ENCODE data around the gene CLEC2L.

CLEC2L gene

DNA sequence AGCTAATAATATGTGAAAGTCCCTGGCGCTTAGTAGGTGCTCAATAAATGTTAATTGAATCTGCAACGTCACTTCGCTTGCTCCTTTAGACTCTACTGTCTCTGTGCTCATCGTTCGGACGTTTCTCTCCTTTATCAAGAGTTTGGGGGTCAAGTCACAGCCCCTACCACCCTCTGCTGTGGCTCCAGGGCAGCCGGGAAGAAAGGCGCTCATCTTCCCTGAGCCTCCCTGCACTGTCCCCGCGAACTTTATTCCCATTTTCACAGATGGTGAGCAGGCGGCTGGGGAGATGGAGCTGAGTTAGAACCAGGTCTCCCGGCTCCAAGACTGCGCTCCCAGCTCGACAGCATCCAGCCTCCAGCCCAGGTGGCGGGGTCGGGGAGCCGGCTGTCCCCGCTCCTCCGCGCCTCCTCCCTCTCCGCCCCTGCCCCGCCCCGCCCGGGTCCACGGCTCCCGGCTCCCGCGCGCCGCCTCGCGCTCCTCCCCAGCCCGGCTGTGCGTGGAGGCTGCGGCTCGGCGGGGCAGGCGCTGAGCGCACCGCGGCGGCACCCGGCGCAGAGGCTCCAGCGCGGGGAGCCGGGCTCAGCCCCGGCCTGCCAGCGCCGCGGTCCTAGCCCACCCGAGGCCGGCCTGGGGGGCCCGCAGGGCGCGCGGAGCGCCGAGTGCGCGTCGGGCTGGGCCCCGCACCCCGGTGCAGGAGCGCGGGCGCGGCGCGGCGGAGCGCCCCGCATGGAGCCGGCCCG is at the start of gene CLEC2L:
TSS of gene CLEC2L (plus strand) at position 487 of the 743 bp plus-strand sequence. CDS start at position 730, 243 bp downstream.
- DNase-seq = no peak

DNA sequence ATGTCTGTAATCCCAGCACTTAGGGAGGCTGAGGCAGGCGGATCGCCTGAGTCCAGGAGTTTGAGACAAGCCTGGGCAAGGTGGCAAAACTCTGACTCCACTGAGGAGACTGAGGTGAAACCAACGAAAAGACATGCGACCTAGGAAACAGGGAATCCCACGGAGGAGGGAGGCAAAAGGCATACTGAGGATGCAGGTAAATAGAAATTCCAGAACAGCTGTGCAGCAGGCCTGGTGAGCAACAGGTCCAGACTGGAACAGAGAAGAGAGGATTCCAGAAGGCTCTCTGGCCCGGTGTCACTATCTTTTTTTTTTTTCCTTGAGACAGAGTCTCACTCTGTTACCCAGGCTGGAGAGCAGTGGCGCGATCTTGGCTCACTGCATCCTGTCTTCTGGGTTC is 47.3 kb upstream of the CLEC2L start:
- no peak for DNase-seq

DNA sequence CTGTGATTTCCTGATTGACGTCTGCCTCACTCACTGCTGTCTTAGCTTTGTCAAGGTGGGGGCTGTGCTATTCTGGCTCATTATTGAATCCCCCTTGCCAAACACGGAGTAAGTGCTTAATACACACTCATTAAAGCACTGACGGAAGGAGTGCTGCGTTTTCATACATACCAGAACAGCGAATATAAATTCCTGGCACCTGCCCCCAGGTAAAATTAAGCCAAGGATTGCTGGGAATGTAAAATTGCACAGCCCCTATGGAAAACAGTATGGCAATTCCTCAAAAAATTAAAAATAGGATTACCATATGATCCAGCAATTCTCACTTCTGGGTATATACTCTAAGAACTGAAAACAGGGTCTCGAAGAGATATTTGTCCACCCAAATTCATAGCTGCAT is 46.6 kb upstream of the CLEC2L start:
- DNase-seq = no peak

DNA sequence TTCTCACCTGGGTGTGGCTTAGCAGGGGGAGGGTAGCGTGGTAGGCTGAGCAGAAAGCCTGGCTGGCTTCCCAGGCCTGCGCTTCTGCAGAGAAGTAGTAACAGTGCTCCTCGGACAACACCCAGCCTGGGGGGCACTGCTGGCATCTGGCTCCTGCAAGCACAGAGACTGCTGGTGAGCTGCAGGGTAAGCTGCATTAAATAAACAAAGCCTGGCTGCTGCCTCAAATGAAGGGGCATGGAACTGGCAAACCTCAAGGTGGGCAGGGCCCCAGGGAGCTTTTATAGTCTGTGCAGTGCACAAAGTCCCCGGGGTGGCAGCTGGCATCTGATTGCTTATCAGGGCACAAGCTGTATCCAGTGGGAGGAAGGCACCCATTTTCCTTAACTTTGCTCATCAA is 43.9 kb upstream of the CLEC2L start:
- no peak for DNase-seq

DNA sequence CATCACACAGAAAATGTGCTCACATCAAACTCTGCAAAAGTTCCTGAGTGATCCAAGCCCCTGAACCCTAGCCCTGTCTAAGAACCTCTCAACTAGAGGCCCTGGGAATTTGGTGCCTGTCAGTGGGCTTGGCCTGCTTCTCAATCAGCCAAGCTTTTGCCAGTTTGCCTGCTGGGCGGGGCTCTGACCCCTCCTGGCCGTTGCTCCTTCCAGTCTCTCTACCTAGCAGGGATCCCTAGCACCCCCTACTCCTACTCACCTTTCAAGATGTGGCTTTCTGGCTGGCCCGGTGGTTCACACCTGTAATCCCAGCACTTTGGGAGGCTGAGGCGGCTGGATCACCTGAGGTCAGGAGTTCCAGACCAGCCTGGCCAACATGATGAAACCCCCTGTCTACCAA is 42.1 kb upstream of the CLEC2L start:
- no peak for DNase-seq

DNA sequence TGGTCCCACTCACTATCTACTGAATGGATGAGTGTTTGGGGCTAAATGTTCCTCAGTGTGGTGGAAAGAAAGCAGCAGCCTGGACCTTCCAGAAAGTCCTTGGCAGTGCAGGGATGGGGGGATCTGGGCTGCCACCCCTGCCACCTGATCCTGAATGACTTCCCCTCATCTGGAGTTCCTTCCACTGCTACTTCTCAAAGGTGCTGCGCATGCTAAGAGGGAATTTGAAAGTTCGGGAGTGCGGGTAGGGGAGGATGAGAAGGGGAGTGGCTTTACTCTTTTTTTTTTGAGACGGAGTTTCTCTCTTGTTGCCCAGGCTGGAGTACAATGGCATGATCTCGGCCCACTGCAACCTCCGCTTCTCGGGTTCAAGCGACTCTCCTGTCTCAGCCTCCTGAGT is 41.4 kb upstream of the CLEC2L start:
- no peak for DNase-seq

DNA sequence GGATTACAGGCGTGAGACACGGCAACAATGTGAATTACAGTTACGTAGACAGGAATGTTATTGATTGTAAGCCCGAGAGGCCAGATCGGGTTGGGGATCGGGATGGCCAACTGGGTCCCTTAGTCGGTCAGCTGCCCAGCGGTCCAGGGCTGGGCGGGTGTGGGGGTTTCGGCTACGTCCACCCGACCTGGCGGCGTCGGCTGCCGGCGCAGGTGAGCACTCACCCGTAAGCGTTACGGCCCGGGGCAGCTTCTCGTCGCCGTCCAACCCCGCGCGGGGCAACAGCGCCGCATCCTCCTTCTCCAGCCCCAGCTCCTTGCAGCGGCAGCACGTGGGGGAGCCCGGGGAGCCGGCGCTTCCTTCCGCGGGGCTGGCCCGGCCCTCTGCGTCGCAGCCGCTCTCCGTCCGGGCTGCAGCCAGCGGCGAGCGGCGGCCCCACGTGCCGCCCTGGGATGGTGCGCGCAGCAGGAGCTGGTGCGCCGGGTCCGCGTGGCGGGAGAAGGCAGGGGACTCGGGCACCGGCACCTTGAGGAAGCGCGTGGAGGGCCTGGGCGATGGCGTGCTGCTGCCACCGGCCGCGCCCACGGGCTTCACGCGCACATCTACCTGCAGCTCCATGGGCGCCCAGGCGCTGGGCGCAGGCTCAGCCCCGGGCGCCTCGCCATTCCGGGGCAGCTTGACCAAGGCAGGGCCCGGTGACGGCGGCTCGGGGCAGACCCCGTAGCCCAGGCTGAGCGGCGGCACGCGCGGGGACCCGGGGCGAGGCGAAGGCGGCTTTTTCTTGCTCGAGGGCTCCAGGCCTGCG is 40.6 kb upstream of the CLEC2L start:
- DNase-seq = no peak

DNA sequence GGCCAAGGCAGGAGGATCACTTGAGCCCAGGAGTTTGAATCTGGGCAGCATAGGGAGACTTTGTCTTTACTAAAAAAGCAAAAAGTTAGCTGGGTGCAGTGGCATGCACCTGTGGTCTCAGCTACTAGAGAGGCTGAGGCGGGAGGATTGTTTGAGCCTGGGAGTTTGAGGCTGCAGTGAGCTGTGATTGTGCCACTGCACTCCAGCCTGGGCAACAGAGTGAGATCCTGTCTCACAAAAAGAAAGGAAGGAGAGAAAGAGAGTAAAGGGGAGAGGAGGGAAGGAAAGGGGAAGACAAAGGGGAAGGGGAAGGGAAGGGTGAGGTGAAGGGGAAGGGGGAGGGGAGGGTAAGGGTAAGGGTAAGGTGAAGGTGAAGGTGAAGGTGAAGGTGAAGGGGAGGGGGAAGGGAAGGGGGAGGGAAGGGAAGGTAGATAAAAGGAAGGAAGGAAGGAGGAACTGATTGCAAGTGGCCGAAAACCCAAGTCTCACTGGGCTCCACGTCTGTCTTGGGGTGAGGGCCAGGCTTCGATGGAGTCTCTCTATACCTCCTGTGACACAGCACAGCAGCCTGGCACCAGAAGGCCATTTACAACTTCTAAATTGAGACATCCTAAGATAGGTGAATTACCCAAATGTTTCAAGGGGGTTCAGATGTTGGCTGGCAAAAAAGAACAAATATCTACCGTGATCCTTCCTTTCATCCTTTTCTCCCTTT is 36.0 kb upstream of the CLEC2L start:
- DNase-seq = no peak

DNA sequence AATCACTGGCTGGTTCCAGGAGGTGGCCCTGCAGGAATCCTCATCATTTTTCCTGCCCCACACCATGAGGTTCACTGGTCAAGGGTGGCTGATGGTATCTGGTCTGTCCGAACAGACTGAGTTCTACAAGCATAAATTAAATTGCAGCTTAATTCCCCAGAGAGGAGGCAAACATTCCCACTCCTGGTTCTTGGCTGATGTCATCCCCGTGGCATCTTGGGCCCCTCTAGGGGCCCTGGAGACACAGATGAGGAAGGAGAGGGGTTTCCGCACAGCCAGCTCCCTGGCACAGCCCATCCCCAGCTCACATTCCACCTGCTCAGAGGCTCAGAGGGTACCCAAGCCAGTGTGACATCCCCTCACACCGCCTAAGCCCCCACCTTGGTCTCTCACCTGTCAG is 34.7 kb upstream of the CLEC2L start:
- DNase-seq = no peak

DNA sequence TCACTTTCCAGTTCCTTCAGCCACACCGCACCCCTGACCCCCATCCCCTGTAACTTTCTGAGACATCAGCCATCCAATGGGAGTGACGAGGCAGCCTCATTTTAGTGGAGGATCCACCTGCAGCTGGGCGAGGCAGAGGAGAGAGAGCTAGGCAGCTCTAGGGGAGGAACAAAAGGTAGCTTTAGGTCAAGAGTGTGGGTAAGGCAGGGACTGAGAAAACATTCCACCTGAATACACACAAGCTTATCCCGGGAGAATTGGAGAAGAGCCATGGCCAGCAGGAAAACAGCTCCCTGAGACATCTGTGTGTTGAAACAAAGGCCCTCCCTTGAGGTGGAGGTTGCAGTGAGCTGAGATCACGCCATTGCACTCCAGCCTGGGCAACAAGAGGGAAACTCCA is 33.4 kb upstream of the CLEC2L start:
- DNase-seq = no peak

DNA sequence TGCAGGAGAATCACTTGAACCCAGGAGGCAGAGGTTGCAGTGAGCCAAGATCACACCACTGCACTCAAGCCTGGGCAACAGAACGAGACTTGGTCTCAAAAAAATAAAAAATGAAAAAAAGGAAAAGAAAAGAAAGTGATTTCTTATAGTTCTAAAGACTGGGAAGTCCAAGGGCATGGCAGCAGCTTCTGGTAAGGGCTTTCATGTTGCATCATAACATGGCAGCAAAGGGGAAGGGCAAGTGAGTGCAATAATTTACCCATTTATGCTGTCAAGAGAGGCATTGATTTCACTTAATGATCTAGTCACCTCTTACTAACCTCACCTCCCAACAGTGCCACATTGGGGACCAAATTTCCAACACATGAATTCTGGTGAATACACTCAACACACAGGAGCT is 31.2 kb upstream of the CLEC2L start:
- no peak for DNase-seq

DNA sequence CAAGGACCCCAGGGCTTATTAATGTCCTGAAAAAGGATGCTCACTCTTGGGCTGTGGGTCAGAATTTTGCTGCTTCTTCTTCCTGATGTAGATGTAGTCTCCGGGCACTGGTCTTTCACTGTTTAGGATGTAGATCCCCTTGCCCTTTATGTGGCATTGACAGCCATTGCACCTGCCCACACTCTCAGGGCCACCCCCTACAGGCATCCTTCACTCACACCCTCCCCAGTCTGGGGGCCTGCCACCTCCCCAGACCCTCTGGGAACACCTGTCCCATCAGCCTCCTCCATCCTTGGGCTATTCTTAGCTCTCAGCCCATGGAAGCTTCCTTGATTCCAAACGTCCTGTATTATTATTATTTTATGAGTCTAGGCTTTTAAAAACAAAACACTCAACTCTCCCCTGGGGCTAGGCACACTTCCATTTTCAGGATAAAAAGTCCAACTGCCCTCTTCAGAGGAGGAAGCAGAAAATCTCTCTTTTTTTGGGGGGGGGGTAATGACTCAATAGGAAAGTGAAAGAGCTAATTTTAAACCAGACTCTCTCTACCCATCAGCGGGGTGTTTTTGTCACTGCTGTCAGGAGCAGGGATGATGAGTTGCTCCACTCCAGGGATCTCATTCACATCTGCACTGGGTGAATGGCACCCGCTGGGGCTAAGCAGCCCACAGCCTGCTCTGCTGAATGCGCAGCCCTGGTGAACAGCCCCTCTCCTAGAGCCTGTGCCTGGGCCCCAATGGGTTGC is 28.5 kb upstream of the CLEC2L start:
- DNase-seq = no peak

DNA sequence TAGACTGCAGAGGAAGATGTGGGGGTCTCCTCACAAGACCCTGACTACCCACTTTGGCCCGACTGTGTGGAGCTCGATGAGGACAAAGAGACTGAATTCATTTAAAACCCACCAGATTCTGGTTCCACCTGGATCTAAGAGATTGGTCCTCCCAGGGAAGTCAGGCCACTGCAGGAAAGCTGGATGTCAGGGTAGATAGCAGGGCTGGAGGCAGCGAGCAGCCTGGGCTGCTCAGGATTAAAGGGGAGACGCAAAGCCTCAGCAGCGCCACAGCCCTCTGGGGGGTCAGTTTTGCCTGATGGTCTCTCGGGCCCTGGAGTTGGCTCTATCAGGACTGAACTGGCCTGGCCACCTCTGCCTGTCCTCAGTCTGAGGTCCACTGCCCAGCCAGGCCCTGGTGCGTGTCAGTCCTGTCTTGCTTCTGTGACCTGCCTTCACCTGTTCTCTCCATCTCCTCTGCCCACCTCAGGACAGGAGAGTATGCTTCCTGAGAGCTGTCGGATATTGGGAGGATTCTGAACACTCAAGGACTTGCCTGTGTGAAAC is 27.8 kb upstream of the CLEC2L start:
- DNase-seq = no peak

DNA sequence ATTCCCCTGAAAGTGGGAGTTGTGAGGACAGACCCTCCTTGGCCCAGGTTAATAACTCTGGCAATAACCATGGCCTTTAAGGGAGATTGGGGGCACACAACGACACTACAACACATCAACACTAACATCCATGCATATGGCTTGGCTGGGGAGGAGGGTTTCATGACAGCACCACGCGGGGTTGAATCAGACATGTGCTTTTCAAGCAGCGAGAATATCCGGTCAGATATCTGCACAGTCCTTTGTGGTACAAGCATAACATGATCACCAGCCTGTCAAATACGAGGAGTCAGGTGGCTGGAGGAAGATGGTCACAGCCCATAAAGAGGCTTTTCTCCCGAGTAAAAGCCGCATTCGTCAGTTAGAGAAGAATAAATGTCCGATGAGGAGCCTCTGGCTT is 27.0 kb upstream of the CLEC2L start:
- DNase-seq = no peak

DNA sequence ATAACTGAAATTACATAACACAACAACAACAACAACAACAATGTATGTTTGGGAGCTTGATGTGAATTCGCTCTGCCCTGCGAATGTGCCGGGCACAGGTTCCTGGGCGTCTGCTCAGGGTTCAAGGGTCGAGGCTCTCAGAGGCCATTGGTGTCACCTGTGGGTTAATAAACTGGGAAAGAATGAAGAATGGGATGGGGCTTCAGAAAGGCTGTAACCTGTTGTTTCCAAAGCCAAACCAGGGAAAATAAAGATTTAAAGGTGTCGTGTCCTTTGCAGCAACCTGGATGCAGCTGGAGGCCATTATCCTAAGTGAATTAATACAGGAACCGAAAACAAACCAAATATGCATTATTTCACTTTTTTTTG is 22.7 kb upstream of the CLEC2L start:
- DNase-seq = no peak

DNA sequence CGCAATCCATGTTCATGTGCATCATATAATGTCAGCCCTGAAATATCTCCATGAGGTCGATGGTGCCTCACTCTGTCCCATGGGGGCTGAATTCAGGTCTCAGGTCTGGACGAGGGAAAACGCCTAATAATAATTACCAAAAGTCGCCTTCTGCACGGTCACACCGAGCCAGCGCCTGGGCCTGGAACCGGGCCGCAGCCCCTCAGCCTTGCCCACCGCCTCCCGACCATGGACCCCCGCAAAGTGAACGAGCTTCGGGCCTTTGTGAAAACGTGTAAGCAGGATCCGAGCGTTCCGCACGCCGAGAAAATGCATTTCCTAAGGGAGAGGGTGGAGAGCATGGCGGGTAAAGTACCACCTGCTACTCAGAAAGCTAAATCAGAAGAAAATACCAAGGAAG is 21.3 kb upstream of the CLEC2L start:
- no peak for DNase-seq

DNA sequence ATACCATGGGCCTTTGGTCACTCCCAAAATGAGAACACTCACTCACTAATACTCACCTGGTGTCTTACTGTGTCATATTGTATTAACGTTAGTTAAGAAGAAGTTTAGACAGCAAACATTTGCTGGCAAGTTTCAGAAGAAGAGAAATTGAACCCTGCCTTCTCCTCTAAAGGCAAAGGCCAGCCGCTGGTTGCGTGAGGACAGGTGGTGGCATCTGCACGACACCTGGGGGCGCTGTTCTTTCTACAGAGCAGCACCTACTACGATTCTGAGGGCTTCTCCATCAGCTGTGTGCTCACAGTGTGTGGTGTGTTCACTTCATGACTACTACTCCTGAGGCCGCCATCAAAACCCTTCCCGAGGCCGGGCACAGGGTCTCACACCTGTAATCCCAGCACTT is 17.9 kb upstream of the CLEC2L start:
- DNase-seq = no peak

DNA sequence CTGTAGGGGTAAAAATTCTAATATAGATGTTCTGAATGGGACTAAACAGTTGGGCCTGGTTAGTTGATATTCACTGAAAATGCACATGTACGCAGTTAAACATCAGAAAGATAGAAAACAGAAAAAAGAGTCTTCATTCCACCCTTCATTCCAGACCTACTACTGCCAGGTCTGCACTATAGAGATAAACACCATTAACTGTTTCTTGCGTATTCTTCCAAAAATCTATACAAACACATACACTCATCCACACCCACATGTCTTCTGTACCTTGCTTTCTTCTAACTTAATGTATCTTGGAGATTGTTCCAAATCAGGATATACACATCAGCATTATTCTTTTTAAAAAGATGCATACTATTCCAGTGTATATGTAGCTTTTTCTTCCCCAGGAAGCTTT is 13.9 kb upstream of the CLEC2L start:
- DNase-seq = no peak

DNA sequence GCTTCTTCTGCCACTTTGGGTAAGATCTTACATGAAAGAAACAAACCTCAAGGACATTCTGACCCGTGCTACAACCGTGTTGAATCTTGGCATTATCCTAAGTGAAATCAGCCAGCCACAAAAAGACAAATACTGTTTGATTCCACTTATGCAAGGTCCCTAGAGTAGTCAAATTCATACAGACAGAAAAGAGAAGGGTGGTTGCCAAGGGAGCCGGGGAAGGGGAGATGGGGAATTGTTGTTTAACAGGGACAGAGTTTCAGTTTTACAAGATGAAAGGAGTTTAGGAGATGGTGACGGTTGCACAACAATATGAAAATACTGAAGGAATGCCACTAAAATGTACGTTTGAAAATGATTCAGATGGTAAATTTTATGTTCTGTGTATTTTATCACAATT is 12.2 kb upstream of the CLEC2L start:
- DNase-seq = no peak

DNA sequence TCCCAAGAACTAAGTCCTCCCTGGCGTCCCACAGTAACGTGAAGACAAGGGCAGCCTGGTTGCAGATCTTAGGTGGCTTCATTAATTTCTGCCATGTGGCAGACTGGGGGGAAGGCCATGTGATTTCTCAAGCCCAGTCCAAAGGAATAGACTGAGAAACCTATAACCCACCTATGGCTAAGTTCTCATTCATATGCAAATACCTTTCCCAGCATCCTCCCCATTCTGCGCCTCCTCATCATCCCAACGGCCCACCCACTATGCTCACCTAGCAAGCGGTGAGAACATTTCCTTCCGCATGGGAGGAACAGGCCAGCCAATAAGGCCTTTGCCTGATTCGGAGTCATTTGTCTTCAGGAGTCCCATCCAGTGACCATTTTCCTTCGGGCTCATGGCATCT is 8.2 kb upstream of the CLEC2L start:
- no peak for DNase-seq

DNA sequence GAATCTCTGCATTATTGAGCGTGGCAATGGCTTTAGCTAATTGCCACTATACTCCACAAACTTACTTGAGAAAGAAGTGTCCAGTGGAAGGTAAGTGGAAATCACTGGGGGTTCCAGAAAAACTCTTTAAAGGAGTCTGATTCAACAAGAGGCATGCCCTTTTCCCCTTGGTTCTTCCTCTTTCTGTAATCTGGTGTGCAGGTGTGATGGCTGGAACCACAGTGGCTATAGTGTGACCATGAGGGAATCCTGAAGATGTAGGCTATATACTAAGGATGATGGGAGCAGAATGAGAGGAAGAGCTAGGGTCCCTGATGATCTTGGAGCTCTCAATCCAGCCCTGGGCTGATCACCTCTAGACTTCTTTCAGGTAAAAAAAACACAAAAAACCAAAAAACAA is 2.0 kb upstream of the CLEC2L start:
- DNase-seq = no peak

DNA sequence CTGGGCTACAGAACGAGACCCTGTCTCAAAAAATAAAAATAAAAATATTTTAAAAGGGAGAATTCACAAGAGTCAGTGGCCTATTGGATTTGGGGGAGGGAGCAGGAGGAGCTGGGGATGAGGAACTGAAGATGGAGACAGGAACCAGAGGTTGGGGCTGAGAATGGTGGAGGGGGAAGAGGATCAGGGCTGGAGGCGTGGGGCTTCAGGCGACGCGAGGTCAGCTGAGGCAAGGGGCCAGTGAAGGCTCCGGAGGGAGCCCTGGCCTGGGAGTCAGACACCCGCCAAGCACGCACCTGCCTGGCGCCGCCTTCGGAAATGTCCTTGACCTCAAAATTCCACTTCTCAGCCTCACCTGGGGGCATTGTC is 671 bp upstream of the CLEC2L start:
- no peak for DNase-seq
